SK-N-SH treated with all-trans-retinoic acid at 6 μM for 48 hours (cell line): ENCODE data around the gene AP2S1.
"Not testable (repeated sequence)": the region's sequence is repeated elsewhere in the genome, so short reads cannot be mapped to it uniquely, and the experiment has no call there.

Experiments used
- ATAC-seq: fragments of 200-7000 bp; cut with Tn5 transposase; 3 replicates; pipeline ENCODE4 v1.9.1; 2020; ENCODE audit warnings: mild to moderate bottlenecking, moderate library complexity
- ARNTL ChIP-seq: fragments of 450-650 bp; formaldehyde crosslinking; IDR thresholded peaks from 2 replicates; pipeline ENCODE4 v1.5.0; 2020; ENCODE audit warnings: low read depth, mild to moderate bottlenecking, moderate library complexity, borderline replicate concordance
- BACH2 ChIP-seq: fragments of 250-450 bp; sonication (Bioruptor Pico); IDR thresholded peaks from 2 replicates; pipeline ENCODE4 v1.9.0; 2021; ENCODE audit warnings: mild to moderate bottlenecking, borderline replicate concordance
- ESRRG ChIP-seq: fragments of 250-450 bp; sonication (Bioruptor Pico); IDR thresholded peaks from 2 replicates; pipeline ENCODE4 v1.6.1; 2021; ENCODE audit warnings: mild to moderate bottlenecking
- GLIS3 ChIP-seq: fragments of 250-450 bp; sonication (Bioruptor Pico); IDR thresholded peaks from 2 replicates; pipeline ENCODE4 v1.5.0; 2020; ENCODE audit warnings: mild to moderate bottlenecking, moderate library complexity
- ISL1 ChIP-seq: fragments of 250-450 bp; sonication (Bioruptor Pico); IDR thresholded peaks from 2 replicates; pipeline ENCODE4 v2.1.2; 2022; ENCODE audit warnings: mild to moderate bottlenecking, moderate library complexity
- OSR1 ChIP-seq: fragments of 250-450 bp; sonication (Bioruptor Pico); IDR thresholded peaks from 2 replicates; pipeline ENCODE4 v1.8.0; 2022; ENCODE audit warnings: moderate library complexity, mild to moderate bottlenecking, inconsistent platforms
- RARB ChIP-seq: fragments of 250-450 bp; sonication (Bioruptor Pico); IDR thresholded peaks from 2 replicates; pipeline ENCODE4 v1.8.0; 2021; ENCODE audit warnings: mild to moderate bottlenecking, moderate library complexity
- SNAI2 ChIP-seq: fragments of 250-450 bp; sonication (Bioruptor Pico); IDR thresholded peaks from 2 replicates; pipeline ENCODE4 v1.5.0; 2020; ENCODE audit warnings: mild to moderate bottlenecking, moderate library complexity
- TOX ChIP-seq: fragments of 250-450 bp; sonication (Bioruptor Pico); IDR thresholded peaks from 2 replicates; pipeline ENCODE4 v1.8.0; 2021; ENCODE audit warnings: mild to moderate bottlenecking, moderate library complexity, borderline replicate concordance
- ZC3H10 ChIP-seq: fragments of 250-450 bp; sonication (Bioruptor Pico); IDR thresholded peaks from 2 replicates; pipeline ENCODE4 v1.5.1; 2021; ENCODE audit warnings: mild to moderate bottlenecking, moderate library complexity
- ZFP3 ChIP-seq: fragments of 250-450 bp; sonication (Bioruptor Pico); IDR thresholded peaks from 2 replicates; pipeline ENCODE4 v1.5.0; 2020; ENCODE audit warnings: mild to moderate bottlenecking, moderate library complexity
- ZFP30 ChIP-seq: fragments of 450-650 bp; formaldehyde crosslinking; IDR thresholded peaks from 2 replicates; pipeline ENCODE4 v1.5.0; 2022; ENCODE audit warnings: mild to moderate bottlenecking, moderate library complexity
- ZNF565 ChIP-seq: fragments of 450-650 bp; formaldehyde crosslinking; conservative IDR thresholded peaks from 2 replicates; pipeline ENCODE4 v1.5.0; 2020; ENCODE audit warnings: low read depth, mild to moderate bottlenecking, moderate library complexity
- TF ChIP-seq, protein P1 (sequence below): fragments of 250-450 bp; sonication (Bioruptor Pico); IDR thresholded peaks from 2 replicates; pipeline ENCODE4 v1.5.1; 2020; ENCODE audit warnings: low read depth, mild to moderate bottlenecking, moderate library complexity
- TF ChIP-seq, protein P2 (sequence below): fragments of 250-450 bp; sonication (Bioruptor Pico); IDR thresholded peaks from 2 replicates; pipeline ENCODE4 v1.8.0; 2021; ENCODE audit warnings: low read depth, mild to moderate bottlenecking, moderate library complexity, borderline replicate concordance
- TF ChIP-seq, protein P3 (sequence below): fragments of 250-450 bp; sonication (Bioruptor Pico); IDR thresholded peaks from 2 replicates; pipeline ENCODE4 v1.5.0; 2020; ENCODE audit warnings: mild to moderate bottlenecking, moderate library complexity
- TF ChIP-seq, protein P4 (sequence below): fragments of 250-450 bp; sonication (Bioruptor Pico); IDR thresholded peaks from 2 replicates; pipeline ENCODE4 v1.8.0; 2020; ENCODE audit warnings: mild to moderate bottlenecking, moderate library complexity, borderline replicate concordance
- TF ChIP-seq, protein P5 (sequence below): fragments of 250-450 bp; sonication (Bioruptor Pico); IDR thresholded peaks from 2 replicates; pipeline ENCODE4 v1.5.1; 2021; ENCODE audit warnings: mild to moderate bottlenecking, moderate library complexity

AP2S1 gene

DNA sequence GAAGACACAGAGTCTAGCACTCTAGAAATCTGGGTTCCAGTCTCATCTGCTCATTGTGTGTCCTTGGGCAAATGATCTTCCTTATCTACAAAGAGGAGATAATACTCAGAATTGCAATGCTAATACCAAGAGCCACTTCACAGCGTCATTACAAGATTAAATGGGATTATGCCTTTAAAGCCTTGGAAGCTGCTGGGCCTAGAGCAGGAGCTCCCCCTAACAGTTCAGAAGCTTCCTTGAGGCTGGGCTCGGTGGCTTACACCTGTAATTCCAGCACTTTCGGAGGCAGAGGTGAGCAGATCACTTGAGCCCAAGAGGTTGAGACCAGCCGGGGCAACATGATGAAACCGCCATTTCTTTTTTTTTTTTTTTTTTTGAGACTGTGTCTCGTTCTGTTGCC, 27.6 kb downstream of the AP2S1 start (continued):
- TF ChIP-seq, protein P1, sequence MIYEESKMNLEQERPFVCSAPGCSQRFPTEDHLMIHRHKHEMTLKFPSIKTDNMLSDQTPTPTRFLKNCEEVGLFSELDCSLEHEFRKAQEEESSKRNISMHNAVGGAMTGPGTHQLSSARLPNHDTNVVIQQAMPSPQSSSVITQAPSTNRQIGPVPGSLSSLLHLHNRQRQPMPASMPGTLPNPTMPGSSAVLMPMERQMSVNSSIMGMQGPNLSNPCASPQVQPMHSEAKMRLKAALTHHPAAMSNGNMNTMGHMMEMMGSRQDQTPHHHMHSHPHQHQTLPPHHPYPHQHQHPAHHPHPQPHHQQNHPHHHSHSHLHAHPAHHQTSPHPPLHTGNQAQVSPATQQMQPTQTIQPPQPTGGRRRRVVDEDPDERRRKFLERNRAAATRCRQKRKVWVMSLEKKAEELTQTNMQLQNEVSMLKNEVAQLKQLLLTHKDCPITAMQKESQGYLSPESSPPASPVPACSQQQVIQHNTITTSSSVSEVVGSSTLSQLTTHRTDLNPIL (CRISPR knock-in tag): no peak
- TF ChIP-seq GLIS3 (CRISPR knock-in tag): no peak
- no peak for TF ChIP-seq TOX (CRISPR knock-in tag)
- TF ChIP-seq ZFP30 (CRISPR knock-in tag): no peak
- TF ChIP-seq ARNTL (CRISPR knock-in tag): no peak
- no peak for TF ChIP-seq ZFP3
- no peak for TF ChIP-seq ZNF565 (CRISPR knock-in tag)

DNA sequence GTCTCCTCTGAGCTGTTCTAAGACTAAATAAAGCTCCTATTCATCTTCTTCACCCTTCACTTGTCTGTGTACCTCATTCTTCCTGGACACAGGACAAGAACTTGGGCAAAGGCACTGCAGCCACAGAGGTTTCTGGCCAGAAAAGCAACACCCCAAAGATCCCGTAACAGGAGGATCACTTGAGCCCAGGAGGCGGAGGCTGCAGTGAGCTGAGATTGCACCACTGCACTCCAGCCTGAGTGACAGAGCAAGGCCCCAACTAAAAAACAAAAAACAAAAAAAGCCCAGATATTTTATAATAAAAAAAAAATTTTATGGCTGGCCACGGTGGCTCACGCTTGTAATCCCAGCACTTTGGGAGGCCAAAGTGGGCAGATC, 28.2 kb downstream of the AP2S1 start:
- not testable (repeated sequence) for ATAC-seq

DNA sequence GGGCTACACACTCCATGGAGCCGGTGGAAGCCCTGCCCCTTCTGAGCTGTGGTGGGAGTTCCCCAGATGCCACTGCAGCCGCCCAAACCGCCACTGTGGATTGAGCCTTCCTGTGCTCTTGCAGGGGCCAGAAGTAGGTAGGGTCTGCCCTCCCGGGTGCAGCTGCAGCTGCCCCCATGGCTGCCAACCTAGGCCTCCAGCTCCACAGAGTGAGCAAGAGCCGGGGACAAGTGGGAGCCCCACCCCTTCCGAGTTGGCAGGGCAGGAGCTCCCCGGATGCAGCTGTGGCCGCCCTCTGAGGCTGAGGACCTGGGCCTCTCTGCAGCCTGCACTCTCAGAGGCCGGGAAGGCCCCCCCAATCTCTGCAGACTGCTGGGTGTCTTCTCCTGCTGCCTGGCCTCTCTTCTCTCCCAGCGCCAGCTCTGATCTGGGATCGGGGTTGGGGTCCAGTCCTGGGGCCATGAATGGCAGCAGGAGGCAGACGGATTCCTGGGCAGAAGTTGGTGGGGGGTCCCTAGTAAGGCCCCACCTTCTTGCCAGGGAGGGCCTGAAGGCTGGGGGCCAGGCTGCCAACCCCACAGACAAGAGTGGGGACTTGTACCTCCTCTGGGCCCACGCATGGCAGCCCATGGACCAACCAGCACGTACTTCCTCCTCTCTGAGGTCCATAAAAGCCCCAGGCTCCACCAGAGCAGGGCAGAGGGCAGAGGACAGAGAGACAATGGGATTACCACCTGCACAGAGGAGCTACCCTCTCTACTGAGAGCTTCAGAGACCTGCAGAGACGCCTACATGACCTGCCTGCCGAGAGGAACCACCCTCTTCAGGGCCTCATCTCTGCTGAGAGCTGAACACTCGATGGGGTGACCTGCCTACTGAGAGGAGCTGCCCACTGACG, 28.9 kb downstream of the AP2S1 start:
- no peak for ATAC-seq

DNA sequence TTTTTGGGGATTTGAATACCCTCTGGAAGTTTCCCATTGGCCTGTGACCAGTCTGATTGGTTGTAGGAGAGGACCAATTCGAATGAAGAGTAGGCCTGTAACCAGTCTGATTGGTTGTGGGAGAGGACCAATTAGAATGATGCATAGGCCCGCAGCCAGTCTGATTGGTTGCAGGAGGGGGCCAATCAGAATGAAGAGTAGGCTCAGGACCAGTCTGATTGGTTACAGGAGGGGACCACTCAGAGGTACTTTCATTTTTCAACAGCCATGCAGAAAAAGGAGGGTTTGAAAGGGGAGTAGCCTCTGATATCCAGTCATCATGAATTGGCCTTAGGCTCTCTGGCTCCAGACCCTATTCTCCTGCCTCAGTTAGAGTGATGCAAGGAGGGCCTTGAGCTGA, 31.8 kb downstream of the AP2S1 start:
- TF ChIP-seq, protein P2, sequence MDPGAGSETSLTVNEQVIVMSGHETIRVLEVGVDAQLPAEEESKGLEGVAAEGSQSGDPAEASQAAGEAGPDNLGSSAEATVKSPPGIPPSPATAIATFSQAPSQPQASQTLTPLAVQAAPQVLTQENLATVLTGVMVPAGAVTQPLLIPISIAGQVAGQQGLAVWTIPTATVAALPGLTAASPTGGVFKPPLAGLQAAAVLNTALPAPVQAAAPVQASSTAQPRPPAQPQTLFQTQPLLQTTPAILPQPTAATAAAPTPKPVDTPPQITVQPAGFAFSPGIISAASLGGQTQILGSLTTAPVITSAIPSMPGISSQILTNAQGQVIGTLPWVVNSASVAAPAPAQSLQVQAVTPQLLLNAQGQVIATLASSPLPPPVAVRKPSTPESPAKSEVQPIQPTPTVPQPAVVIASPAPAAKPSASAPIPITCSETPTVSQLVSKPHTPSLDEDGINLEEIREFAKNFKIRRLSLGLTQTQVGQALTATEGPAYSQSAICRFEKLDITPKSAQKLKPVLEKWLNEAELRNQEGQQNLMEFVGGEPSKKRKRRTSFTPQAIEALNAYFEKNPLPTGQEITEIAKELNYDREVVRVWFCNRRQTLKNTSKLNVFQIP (CRISPR knock-in tag): no peak
- TF ChIP-seq, protein P3, sequence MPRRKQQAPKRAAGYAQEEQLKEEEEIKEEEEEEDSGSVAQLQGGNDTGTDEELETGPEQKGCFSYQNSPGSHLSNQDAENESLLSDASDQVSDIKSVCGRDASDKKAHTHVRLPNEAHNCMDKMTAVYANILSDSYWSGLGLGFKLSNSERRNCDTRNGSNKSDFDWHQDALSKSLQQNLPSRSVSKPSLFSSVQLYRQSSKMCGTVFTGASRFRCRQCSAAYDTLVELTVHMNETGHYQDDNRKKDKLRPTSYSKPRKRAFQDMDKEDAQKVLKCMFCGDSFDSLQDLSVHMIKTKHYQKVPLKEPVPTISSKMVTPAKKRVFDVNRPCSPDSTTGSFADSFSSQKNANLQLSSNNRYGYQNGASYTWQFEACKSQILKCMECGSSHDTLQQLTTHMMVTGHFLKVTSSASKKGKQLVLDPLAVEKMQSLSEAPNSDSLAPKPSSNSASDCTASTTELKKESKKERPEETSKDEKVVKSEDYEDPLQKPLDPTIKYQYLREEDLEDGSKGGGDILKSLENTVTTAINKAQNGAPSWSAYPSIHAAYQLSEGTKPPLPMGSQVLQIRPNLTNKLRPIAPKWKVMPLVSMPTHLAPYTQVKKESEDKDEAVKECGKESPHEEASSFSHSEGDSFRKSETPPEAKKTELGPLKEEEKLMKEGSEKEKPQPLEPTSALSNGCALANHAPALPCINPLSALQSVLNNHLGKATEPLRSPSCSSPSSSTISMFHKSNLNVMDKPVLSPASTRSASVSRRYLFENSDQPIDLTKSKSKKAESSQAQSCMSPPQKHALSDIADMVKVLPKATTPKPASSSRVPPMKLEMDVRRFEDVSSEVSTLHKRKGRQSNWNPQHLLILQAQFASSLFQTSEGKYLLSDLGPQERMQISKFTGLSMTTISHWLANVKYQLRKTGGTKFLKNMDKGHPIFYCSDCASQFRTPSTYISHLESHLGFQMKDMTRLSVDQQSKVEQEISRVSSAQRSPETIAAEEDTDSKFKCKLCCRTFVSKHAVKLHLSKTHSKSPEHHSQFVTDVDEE (CRISPR knock-in tag): no peak
- TF ChIP-seq ARNTL (CRISPR knock-in tag) (no peak), ESRRG (CRISPR knock-in tag) (no peak), ZC3H10 (no peak), BACH2 (no peak)
- ATAC-seq: peak; percentile 55

More for the DNA sequence above, 28.9 kb downstream of the AP2S1 start:
- no peak for TF ChIP-seq GLIS3 (CRISPR knock-in tag)
- TF ChIP-seq, protein P4, sequence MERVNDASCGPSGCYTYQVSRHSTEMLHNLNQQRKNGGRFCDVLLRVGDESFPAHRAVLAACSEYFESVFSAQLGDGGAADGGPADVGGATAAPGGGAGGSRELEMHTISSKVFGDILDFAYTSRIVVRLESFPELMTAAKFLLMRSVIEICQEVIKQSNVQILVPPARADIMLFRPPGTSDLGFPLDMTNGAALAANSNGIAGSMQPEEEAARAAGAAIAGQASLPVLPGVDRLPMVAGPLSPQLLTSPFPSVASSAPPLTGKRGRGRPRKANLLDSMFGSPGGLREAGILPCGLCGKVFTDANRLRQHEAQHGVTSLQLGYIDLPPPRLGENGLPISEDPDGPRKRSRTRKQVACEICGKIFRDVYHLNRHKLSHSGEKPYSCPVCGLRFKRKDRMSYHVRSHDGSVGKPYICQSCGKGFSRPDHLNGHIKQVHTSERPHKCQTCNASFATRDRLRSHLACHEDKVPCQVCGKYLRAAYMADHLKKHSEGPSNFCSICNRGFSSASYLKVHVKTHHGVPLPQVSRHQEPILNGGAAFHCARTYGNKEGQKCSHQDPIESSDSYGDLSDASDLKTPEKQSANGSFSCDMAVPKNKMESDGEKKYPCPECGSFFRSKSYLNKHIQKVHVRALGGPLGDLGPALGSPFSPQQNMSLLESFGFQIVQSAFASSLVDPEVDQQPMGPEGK (CRISPR knock-in tag): no peak
- TF ChIP-seq RARB (CRISPR knock-in tag): no peak
- TF ChIP-seq SNAI2 (CRISPR knock-in tag): no peak
- no peak for TF ChIP-seq OSR1
- no peak for TF ChIP-seq ZFP30 (CRISPR knock-in tag)
- TF ChIP-seq, protein P5, sequence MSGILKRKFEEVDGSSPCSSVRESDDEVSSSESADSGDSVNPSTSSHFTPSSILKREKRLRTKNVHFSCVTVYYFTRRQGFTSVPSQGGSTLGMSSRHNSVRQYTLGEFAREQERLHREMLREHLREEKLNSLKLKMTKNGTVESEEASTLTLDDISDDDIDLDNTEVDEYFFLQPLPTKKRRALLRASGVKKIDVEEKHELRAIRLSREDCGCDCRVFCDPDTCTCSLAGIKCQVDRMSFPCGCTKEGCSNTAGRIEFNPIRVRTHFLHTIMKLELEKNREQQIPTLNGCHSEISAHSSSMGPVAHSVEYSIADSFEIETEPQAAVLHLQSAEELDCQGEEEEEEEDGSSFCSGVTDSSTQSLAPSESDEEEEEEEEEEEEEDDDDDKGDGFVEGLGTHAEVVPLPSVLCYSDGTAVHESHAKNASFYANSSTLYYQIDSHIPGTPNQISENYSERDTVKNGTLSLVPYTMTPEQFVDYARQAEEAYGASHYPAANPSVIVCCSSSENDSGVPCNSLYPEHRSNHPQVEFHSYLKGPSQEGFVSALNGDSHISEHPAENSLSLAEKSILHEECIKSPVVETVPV (CRISPR knock-in tag): no peak
- TF ChIP-seq ISL1 (CRISPR knock-in tag): no peak
